Thyroid gland (tissue), 4 donors: ENCODE data around the gene ZNF585A. TPM values are rescaled to one million over a fixed set of nuclear protein-coding genes. Genes with fewer than 3 reads are reported as not detected.
"Not testable (repeated sequence)": the region's sequence is repeated elsewhere in the genome, so short reads cannot be mapped to it uniquely, and the experiment has no call there.

Experiments used
- DNase-seq, 2 donors: peaks; one replicate each; pipeline ENCODE4 v3.0.0-alpha.2; 2019
- H3K27ac ChIP-seq, 3 donors: fragments of 200-600 bp; sonication (generic); 1 replicate in 2 of 3; 2 replicates in 1 of 3; pipeline ENCODE4 v1.5.1; 2016 to 2019; ENCODE audit warnings: mild to moderate bottlenecking in 1 of 3, moderate library complexity in 1 of 3
- H3K27me3 ChIP-seq: fragments of 200-600 bp; sonication (generic); one replicate; pipeline ENCODE4 v1.5.1; 2019
- H3K36me3 ChIP-seq, 2 donors: fragments of 200-600 bp; sonication (generic); one replicate each; pipeline ENCODE4 v1.5.1; 2016 to 2019
- H3K4me1 ChIP-seq, 2 donors: fragments of 200-600 bp; sonication (generic); one replicate each; pipeline ENCODE4 v1.5.1; 2017 to 2019
- H3K4me3 ChIP-seq, 3 donors: fragments of 200-600 bp; sonication (generic); replicated peaks in 1 of 3; 1 replicate in 2 of 3; 2 replicates in 1 of 3; pipeline ENCODE4 v1.5.1; 2016; ENCODE audit warnings: mild to moderate bottlenecking in 1 of 3
- H3K9me3 ChIP-seq: fragments of 200-600 bp; sonication (generic); one replicate; pipeline ENCODE4 v1.5.1; 2017
- CTCF ChIP-seq, 6 experiments: fragments of 200-600 bp in 3 of 6; fragments of 450-650 bp in 3 of 6; sonication (generic) in 3 of 6; IDR thresholded peaks; one replicate each; pipeline ENCODE4 v1.5.1; 2016 to 2019; ENCODE audit warnings: antibody characterized with exemption in 6 of 6, mild to moderate bottlenecking in 2 of 6, inconsistent platforms in 1 of 6, moderate library complexity in 1 of 6
- POLR2A ChIP-seq, 2 donors: fragments of 450-650 bp; IDR thresholded peaks; one replicate each; pipeline ENCODE4 v1.6.1; 2017; ENCODE audit warnings: antibody characterized with exemption in 2 of 2, mild to moderate bottlenecking in 2 of 2, moderate library complexity in 1 of 2
- WGBS, 2 donors: methylation state at CpG; one replicate each; pipeline ENCODE4 v1.1.5; 2017; 5-methylcytosine and 5-hydroxymethylcytosine counted together
- intact Hi-C: fragments of 100-400 bp; cut with DNase I; formaldehyde crosslinking; loops from one replicate; pipeline ENCODE4 v1.15.1; 2023
- total RNA-seq, 4 donors: library from RNA; depleted of rRNA; stranded (reverse); fragments of >200 nt; gene quantifications; one replicate each; pipeline ENCODE4 v1.2.3, GENCODE V29; 2016

Gene ZNF585A
- total RNA-seq, 4 donors from 2014 or later: 13.5 to 18.6 (median 17.0) TPM

GRCh38 chr19:37148214-37148613 lies 24.3 kb downstream of the ZNF585A start:
- H3K27ac ChIP-seq: no peak overlapping the region
- H3K4me1 ChIP-seq: no peaks in the 10 kb centered on the region
- 94 to 96% methylated on average over 3 of the region's 3 CpGs for WGBS, 2 donors
- TF ChIP-seq POLR2A (IDR thresholded peaks at IDR 0.05): no peak
- no peak for TF ChIP-seq CTCF (IDR thresholded peaks at IDR 0.05)
- H3K4me3 ChIP-seq: no peak overlapping the region
- no peaks in the 10 kb centered on the region for H3K27me3 ChIP-seq
- H3K36me3 ChIP-seq: peaks cover 9 to 19% of the 10 kb centered on the region in 2 donors
- DNase-seq: no peak
- intact Hi-C loops: no loop called here
- H3K9me3 ChIP-seq: no peaks in the 10 kb centered on the region

GRCh38 chr19:37136111-37136510 lies 36.4 kb downstream of the ZNF585A start:
- H3K4me3 ChIP-seq: no peak overlapping the region
- H3K4me1 ChIP-seq: no peaks in the 10 kb centered on the region
- H3K36me3 ChIP-seq: no peaks in the 10 kb centered on the region
- H3K27me3 ChIP-seq: no peaks in the 10 kb centered on the region
- intact Hi-C loops: loop anchor here (10.0 kb wide), 6 partner anchors 261 to 591 kb away; no protein-coding TSS in a partner anchor
- no peak overlapping the region for H3K27ac ChIP-seq
- DNase-seq: no peak
- WGBS, 2 donors: 18 to 30% methylated on average over 1 of the region's 1 CpG
- TF ChIP-seq POLR2A (IDR thresholded peaks at IDR 0.05) (no peak), CTCF (IDR thresholded peaks at IDR 0.05) (no peak)
- peaks cover 10% of the 10 kb centered on the region for H3K9me3 ChIP-seq

- no peak overlapping the region for H3K4me3 ChIP-seq
- H3K9me3 ChIP-seq: peaks cover 39% of the 10 kb centered on the region
- H3K27ac ChIP-seq: no peak overlapping the region
- H3K27me3 ChIP-seq: no peaks in the 10 kb centered on the region
- H3K4me1 ChIP-seq: no peaks in the 10 kb centered on the region
- no peak for DNase-seq
- no peak for TF ChIP-seq POLR2A (IDR thresholded peaks at IDR 0.05)
- no peak for TF ChIP-seq CTCF (IDR thresholded peaks at IDR 0.05)
- intact Hi-C loops: loop anchor here (10.0 kb wide), 1 partner anchor 484 kb away; no protein-coding TSS in a partner anchor
- H3K36me3 ChIP-seq: peaks cover 20 to 30% of the 10 kb centered on the region in 2 donors
- 91 to 98% methylated on average over 3 of the region's 3 CpGs for WGBS, 2 donors
These were observed 43.7 kb downstream of the ZNF585A start for GRCh38 chr19:37128821-37129177.

DNA sequence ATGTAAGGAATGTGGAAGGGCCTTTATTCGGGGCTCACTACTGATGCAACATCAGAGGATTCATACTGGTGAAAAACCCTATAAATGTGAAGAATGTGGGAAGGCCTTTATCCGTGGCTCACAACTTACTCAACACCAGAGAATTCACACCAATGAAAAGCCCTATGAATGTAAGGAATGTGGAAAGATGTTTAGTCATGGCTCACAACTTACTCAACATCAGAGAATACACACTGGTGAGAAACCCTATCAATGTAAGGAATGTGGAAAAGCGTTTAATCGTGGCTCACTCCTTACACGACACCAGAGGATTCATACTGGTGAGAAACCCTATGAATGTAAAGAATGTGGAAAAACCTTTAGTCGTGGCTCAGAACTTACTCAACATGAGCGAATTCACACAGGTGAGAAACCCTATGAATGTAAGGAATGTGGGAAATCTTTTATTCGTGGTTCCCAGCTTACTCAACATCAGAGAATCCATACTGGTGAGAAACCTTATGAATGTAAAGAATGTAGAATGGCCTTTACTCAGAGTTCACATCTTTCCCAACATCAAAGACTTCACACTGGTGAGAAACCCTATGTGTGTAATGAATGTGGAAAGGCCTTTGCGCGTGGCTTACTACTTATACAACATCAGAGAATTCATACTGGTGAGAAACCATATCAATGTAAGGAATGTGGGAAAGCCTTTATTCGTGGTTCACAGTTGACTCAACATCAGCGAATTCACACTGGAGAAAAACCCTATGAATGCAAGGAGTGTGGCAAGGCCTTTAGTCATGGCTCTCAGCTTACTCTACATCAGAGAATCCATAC lies 44.3 kb downstream of the ZNF585A start:
- Histone ChIP-seq H3K36me3 (peaks cover 20 to 30% of the 10 kb centered on the region in 2 donors), H3K9me3 (peaks cover 39% of the 10 kb centered on the region), H3K27me3 (no peaks in the 10 kb centered on the region), H3K4me1 (no peaks in the 10 kb centered on the region), H3K4me3 (no peak overlapping the region), H3K27ac (no peak overlapping the region)
- 94 to 97% methylated on average over 12 of the region's 12 CpGs for WGBS, 2 donors
- intact Hi-C loops: loop anchor here (10.0 kb wide), 1 partner anchor 483 kb away; no protein-coding TSS in a partner anchor
- DNase-seq: no peak
- no peak for TF ChIP-seq POLR2A (IDR thresholded peaks at IDR 0.05)
- TF ChIP-seq CTCF (IDR thresholded peaks at IDR 0.05): no peak

DNA sequence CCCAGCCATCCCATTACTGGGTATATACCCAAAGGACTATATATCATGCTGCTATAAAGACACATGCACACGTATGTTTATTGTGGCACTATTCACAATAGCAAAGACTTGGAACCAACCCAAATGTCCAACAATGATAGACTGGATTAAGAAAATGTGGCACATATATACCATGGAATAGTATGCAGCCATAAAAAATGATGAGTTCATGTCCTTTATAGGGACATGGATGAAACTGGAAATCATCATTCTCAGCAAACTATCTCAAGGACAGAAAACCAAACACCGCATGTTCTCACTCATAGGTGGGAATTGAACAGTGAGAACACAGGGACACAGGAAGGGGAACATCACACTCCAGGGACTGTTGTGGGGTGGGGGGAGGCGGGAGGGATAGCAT lies 50.4 kb downstream of the ZNF585A start:
- H3K27ac ChIP-seq, H3K27me3 ChIP-seq, DNase-seq, H3K4me1 ChIP-seq, H3K9me3 ChIP-seq, H3K4me3 ChIP-seq: not testable (repeated sequence)
- peaks cover 5 to 10% of the 10 kb centered on the region in 2 donors for H3K36me3 ChIP-seq
- WGBS, 2 donors: 86 to 90% methylated on average over 2 to 3 of the region's 3 CpGs
- intact Hi-C loops: loop anchor here (10.0 kb wide), 1 partner anchor 477 kb away; no protein-coding TSS in a partner anchor
